ENCODE data around the gene ORAI1. TPM values are rescaled to one million over a fixed set of nuclear protein-coding genes. Genes with fewer than 3 reads are reported as not detected.

Gene ORAI1
- total and polyA plus RNA-seq, 3 donors from 2014 or later: 30.3 to 70.7 (median 46.8) TPM

- Histone ChIP-seq H3K4me1 (peaks cover 3% of the 10 kb centered on the region), H3K9me3 (no peaks in the 10 kb centered on the region), H3K27ac (no peak overlapping the region), H3K4me3 (no peak overlapping the region), H3K36me3 (ENCODE audit: low read depth, missing control alignments) (no peaks in the 10 kb centered on the region), H3K27me3 (no peaks in the 10 kb centered on the region)
- DNase-seq: no peak
- 88 to 92% methylated on average over 6 of the region's 6 CpGs for WGBS, 2 donors
- intact Hi-C loops (cut with DNase I; ENCODE audit: low total_unique reads): no loop called here
- no peak for TF ChIP-seq POLR2A (IDR thresholded peaks at IDR 0.05)
- no peak for TF ChIP-seq CTCF (IDR thresholded peaks at IDR 0.05)
Measured at GRCh38 chr12:121608301-121608700, 18.0 kb upstream of the ORAI1 start.

GRCh38 chr12:121610239-121611149, 15.8 kb upstream of the ORAI1 start:
- intact Hi-C loops (cut with DNase I; ENCODE audit: low total_unique reads): no loop called here
- Histone ChIP-seq H3K36me3 (ENCODE audit: low read depth, missing control alignments) (no peaks in the 10 kb centered on the region), H3K9me3 (no peaks in the 10 kb centered on the region), H3K4me3 (no peak overlapping the region), H3K27ac (peak overlapping the region; percentile 6 to 80), H3K4me1 (peaks cover 3% of the 10 kb centered on the region), H3K27me3 (no peaks in the 10 kb centered on the region)
- 36 to 40% methylated on average over 11 of the region's 11 CpGs for WGBS, 2 donors
- DNase-seq: peak; percentile 29
- TF ChIP-seq POLR2A (IDR thresholded peaks at IDR 0.05) (no peak), CTCF (IDR thresholded peaks at IDR 0.05) (no peak)

GRCh38 chr12:121611306-121611705, 15.0 kb upstream of the ORAI1 start:
- intact Hi-C loops (cut with DNase I; ENCODE audit: low total_unique reads): no loop called here
- TF ChIP-seq POLR2A (IDR thresholded peaks at IDR 0.05) (no peak), CTCF (IDR thresholded peaks at IDR 0.05) (no peak)

GRCh38 chr12:121613462-121613861, 12.9 kb upstream of the ORAI1 start:
- intact Hi-C loops (cut with DNase I; ENCODE audit: low total_unique reads): no loop called here
- TF ChIP-seq POLR2A (IDR thresholded peaks at IDR 0.05) (no peak), CTCF (IDR thresholded peaks at IDR 0.05) (no peak)
- H3K36me3 ChIP-seq (ENCODE audit: low read depth, missing control alignments): no peaks in the 10 kb centered on the region
- H3K27me3 ChIP-seq: no peaks in the 10 kb centered on the region
- H3K27ac ChIP-seq: no peak overlapping the region
- no peaks in the 10 kb centered on the region for H3K9me3 ChIP-seq
- peaks cover 3% of the 10 kb centered on the region for H3K4me1 ChIP-seq
- no peak overlapping the region for H3K4me3 ChIP-seq
- DNase-seq: no peak
- WGBS, 2 donors: 90 to 93% methylated on average over 7 of the region's 7 CpGs

More at GRCh38 chr12:121611306-121611705, 15.0 kb upstream of the ORAI1 start:
- H3K27ac ChIP-seq: no peak overlapping the region
- H3K4me3 ChIP-seq: no peak overlapping the region
- DNase-seq: no peak
- 81 to 83% methylated on average over 2 of the region's 2 CpGs for WGBS, 2 donors
- H3K4me1 ChIP-seq: peaks cover 3% of the 10 kb centered on the region
- no peaks in the 10 kb centered on the region for H3K36me3 ChIP-seq (ENCODE audit: low read depth, missing control alignments)
- H3K27me3 ChIP-seq: no peaks in the 10 kb centered on the region
- H3K9me3 ChIP-seq: no peaks in the 10 kb centered on the region

Measured in testis (tissue), 3 donors.